Pulmonary artery endothelial cell (primary cell): ENCODE measurements around the gene HOXA7. TPM values are rescaled to one million over a fixed set of nuclear protein-coding genes. Genes with fewer than 3 reads are reported as not detected.

ENCODE experiments used
- DNase-seq: peaks from one replicate; pipeline ENCODE4 v3.0.0-alpha.2; 2011; ENCODE audit warnings: low read depth, low spot score
- total RNA-seq: library from RNA; depleted of rRNA; stranded (reverse); fragments of >200 nt; gene quantifications from 2 replicates; pipeline ENCODE4 v1.2.3, GENCODE V29; 2014

Gene HOXA7
- total RNA-seq, 1 donor from 2014 or later, result 0.13 TPM

DNA sequence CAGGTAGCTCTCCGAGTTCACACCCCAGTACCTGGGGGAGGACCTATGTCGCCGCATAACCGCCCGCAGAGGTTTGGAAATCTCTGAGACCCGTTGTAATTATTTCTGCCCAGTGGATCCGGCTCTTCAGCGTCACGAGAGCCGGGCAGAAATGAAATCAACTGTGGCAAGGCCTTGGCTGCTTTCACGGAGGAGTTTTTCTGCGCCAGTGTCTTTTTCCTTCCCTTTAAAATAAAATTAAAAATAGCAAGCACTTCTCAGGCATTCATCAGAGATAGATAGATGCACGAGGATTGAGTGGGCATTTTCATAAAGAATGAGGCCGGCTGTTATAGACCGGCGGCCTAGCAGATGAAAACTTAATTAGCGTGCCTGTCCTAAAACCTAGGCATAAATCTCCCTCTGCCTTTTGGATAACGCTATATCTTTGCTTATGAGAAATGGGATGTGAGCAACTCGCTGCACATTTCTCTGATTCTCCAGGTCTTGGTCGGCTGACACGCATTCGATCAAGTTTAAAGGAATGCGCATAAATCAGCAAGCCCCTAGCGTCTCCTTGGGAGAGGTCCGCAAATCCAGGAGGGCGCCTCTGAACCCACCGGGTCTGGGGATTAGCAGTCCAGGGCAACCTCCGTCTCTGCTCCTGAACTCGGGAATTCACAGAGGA lies 37.0 kb upstream of the HOXA7 start:
- no peak for DNase-seq

DNA sequence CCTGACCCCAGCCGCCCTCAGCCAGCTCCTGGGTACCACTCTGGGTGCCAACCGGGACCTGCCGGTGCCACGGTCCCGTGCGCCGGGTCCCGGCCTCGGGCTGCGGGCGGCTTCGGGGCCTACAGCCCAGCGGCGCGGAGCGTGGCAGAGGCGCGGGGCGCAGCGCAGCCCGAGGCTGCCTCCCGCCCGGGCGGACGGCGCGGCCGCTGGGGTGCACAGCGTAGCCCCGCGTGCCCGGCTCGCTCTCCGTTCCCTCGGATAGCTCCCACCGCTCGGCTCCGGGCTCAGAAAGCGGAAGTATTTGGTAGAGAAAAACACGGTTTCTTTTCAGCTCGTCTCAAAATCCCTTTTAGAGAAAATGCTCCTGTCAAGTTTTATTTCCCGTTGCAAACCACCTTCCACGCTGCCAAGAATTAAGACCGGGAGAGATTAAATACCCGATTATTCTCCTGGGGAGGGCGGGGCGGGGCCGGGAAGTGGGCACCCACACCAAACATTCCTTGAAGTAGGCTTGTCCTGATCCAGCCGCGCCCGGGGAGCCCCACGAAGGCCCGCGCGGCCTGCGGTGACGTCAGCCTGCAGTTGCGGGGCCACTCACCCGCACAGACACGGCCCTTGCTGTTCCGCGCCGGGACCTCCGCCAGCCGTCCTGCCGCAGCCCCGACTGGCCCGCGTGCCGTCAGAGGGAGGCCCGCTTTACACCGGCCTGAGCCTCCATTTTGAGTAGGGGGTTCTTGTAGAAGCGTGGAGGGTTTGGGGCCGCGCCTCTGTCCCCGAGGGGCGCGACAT lies 36.3 kb upstream of the HOXA7 start:
- no peak for DNase-seq

- DNase-seq, result no peak
Measured at GRCh38 chr7:27191833-27192545, 35.5 kb upstream of the HOXA7 start.

GRCh38 chr7:27191161-27191731 lies 34.8 kb upstream of the HOXA7 start:
- DNase-seq, result no peak

DNA sequence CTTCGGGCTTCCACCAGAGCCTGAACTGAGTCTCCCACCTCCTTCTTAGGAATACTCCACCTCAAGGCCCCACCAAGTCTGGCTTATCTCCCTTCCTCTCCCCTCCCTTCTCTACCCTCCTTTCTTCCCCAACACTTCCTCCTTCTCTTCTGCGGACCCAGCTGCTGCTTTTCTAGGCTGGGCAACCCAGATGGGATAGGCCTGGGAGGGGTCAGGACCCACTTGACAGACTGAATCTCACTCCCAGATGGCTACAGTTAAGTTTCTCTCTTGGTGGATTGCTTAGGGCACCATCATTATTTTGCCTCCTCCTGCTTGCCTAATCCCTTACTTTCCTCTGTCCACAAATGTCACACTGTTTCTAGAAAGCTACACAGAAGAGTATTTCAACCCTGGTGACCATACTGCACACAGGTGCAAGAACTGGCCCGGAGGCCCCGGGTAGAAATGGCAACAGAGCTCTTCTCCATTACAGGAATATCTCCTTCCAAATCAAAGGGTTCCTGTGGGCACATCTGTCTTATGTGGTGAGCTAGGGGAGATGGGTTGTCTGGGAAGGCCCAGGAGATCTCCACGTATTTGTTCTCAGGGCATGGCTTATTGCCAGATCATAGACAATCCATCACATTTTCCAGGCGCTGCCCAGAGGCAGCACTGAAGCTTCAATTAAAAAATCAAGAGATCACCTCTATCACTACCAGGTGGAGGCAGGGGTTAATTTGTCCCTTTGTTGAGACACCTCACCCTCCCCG lies 33.7 kb upstream of the HOXA7 start:
- DNase-seq, result no peak

- no peak for DNase-seq
Measured at GRCh38 chr7:27189295-27189996, 33.0 kb upstream of the HOXA7 start.

DNA sequence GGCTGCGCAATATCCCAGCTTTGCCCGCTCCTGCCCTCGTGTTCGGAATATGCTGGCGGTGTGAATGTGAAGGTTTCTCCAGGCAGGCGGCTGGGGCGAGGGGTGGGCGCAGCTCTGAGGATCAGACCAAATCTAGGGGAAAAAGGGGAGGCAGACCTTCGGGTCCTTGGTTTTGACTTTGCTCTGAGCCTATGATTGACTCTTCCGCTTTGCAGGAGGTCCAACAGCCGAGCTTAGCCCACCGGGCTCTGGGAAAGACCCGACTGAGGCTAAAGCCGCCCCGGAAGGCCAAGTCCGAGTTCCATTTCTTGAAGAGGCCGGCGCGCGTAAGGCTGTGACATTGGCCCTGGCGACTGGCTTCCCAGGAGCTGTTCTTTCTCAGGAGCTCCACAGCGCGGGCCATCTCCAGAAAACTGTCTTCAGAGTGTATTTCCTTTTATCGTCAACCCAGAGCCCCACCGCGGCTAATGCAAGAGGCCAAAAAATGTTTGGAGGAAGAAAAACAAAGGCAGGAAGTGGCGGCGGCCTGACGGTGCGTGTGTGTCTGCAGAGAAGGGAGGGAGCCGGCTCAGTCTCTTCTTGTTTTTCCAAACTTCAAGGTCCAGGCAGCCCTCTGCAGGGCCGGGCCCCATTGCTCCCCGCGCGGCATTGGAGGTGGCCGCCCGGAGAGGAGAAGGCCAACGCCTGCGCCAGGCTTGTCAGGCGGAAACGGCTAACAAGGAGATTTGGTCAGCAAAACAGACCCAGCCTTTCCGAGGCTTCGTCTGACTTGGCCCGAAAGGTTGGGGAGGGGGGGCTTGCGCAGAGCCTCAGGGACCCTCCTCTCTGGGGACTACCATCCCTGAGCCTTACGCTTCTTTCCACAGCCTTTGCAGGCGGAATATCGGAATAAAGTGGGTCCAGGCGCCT lies 32.2 kb upstream of the HOXA7 start:
- no peak for DNase-seq

- no peak for DNase-seq
Measured at GRCh38 chr7:27187475-27188385, 31.3 kb upstream of the HOXA7 start.

DNA sequence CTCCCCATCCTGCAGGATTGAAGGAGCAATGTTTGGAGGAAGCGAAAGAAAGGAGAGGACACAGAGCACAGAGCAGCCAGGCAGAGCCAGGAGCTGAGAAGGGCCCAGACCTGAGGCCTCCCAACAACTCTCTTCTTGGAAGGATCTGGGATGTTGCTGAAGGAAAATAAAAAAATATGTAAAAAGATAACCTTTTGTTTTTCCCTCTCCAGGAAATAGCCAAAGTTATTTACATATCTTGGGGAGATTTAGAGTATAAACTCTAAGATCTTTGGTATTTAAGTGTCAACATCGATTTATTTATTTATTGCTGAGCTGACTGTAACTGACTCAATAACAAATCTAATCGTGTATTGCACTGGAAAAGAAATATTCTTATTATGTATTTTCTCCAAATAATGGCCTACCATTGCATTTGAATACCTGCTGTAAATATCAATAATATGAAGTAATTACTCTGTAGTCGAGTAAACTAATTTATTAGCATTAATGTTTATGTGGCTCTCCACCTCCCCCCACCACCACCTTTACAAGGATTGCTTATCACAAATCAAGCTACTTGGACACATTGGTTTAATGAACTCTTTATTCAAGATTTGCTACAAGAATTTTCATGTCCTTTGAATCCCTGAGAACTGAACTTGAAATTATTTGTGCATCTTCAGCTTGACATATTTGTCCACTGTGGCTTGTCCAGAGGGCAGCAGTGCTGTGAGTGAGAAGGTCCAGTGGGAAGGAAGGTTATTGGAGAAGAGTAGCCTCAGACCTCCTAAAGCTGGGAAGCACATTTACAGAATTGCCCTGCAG lies 30.4 kb upstream of the HOXA7 start:
- DNase-seq, result no peak

DNA sequence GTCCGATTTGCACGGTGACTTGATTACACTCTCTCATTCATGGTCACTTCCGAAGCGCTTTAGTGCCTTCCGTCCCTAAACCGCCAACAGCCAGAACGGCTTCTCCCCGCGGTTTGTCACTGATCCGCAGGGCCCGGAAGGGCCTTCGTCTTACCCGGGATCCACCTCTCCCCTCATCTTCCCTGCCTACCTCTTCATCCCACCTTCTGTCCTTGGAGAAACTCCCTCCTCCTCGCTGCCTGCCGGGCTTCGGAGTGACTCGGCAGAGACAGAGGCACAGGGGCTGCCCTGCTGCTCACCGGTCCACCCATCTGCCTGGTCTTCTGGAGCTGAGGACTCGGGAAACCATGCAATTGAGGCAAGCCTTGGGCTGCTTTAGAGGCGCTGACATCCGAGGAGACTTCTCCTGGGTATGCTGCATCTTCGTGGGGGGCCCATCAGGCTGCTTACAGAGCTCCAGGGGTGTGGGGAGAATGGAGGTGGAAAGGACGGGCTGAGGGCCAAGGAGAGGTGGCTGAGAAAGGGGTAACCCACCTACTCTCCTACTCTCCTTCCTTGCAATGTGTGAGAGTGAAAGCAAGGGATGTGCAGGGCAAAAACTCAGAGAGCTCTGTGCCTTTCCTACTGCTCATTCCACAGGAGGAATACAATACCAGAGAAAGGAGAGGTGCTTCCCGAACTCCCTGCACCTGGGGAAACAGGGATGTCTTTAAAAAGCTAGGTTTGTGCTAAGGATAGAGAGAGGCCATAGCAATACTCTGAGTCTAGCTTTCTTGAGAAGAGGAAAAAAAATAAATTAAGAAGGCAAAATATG lies 29.6 kb upstream of the HOXA7 start:
- no peak for DNase-seq

GRCh38 chr7:27185013-27185853 lies 28.8 kb upstream of the HOXA7 start, which contains the start of gene HOXA11:
Gene HOXA11, minus strand, starts transcription at chr7:27185232. Its CDS starts 88 bp downstream, at chr7:27185144.
- DNase-seq, result no peak

DNA sequence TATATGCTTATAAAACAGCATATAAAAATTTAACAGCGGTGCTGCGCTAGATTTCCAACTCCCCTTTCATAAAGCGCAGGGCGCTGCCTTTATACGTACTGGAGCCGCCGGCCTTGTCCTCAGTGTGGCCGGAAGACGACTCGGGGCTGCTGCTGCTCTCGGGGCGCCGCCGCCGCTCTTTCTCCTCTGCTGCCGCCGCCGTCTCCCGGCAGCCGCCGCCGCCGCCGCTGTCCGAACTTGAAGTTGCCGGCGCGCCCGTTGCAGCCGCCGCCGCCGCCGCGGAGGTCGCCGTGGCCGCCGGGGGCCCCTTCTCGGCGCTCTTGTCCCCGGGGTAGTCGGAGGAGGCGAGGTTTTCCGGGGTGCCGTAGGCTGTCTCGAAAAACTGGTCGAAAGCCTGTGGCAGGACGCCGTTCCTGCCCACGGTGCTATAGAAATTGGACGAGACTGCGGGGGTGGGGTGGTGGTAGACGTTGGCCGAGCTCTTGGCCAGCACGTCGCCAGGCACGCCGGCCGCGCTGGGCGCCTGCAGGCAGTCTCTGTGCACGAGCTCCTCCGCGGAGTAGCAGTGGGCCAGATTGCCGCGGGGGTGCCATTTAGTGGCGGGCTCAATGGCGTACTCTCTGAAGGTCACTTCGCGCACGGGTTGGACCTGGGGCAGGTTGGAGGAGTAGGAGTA lies 28.0 kb upstream of the HOXA7 start:
- DNase-seq, result no peak

GRCh38 chr7:27183682-27184336 lies 27.3 kb upstream of the HOXA7 start:
- no peak for DNase-seq

DNA sequence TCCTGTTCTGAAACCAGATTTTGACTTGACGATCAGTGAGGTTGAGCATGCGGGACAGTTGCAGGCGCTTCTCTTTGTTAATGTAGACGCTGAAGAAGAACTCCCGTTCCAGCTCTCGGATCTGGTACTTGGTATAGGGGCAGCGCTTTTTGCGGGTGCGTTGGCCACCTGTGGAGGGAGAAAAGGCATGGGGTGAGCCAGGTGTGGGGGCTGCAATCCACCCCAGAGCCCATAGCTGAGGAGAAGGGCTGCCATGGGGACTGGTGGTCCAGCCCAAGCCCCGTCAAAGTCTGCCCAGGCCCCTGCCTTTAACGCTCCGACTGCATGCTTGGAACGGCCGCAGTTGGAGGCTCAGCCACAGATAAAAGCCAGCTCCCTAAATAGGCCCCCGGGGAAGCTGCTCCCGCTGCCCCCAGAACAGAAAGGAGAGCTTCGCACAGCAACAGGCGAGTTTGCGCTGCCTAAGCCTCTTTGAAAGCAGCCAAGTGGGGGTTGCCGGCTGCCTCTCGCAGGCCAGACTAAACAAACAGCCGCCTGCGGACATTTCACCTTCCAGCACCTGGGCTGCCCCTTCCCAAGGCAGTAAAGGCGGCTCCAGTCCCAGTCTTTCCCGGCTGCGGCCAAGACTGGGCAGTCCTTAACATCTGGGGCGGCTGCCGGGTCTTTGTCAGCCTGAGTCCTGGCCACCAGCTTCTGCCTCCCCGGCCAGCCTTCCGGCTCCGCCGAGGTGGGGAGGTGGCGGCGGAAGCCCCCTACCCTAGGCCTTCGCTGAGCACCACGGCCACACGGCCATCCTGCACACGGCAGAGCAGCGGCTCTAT lies 26.6 kb upstream of the HOXA7 start:
- no peak for DNase-seq
